ENCODE data around the gene TRUB1.

TRUB1 gene

DNA sequence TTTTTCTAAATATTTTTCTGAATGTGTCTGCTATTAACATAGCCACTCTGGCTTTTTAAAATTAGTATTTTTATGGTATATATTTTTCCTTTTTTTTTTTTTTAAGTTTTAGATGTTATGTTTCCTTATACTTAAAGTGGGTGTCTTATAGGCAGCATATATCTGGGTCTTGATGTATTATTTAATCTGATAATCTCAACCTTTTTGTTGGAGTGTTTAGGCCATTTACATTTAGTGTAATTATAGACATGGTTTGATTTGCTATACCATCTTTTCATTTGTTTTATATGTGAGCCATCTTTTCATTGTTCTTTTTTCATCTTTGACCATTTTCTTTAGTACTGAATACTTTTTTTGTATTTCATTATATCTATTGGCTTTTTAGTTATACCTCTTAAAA lies 45.0 kb downstream of the TRUB1 start:
- TF ChIP-seq GATA3 (IDR thresholded peaks at IDR 0.05; ENCODE audit: low read depth, low read length) (no peak), GATA2 (IDR thresholded peaks at IDR 0.05; ENCODE audit: low read depth, low read length) (no peak)

- TF ChIP-seq GATA2 (IDR thresholded peaks at IDR 0.05; ENCODE audit: low read depth, low read length) (no peak), GATA3 (IDR thresholded peaks at IDR 0.05; ENCODE audit: low read depth, low read length) (no peak)
Observed at GRCh38 chr10:114987995-114988394, 50.0 kb downstream of the TRUB1 start.

DNA sequence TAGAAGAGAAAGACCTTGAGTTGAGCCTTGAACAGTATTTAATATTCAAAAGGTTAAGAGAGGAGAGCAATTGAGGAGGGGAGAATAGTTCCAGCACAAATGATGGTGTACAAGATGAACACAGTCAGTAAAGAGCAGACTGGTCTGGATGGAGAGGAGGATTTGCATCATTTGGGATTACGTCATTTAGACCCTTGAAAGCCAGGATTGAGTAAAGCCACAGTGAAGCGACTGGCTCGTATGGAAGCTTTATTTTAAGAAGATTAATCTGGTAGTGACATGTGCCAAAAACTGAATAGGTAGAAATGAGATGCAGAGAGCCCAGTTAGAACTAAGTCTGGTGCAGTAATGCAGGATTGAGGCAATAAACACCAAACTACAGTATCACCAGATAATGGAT lies 52.6 kb downstream of the TRUB1 start:
- TF ChIP-seq GATA3 (IDR thresholded peaks at IDR 0.05; ENCODE audit: low read depth, low read length), result no peak
- TF ChIP-seq GATA2 (IDR thresholded peaks at IDR 0.05; ENCODE audit: low read depth, low read length), result no peak

DNA sequence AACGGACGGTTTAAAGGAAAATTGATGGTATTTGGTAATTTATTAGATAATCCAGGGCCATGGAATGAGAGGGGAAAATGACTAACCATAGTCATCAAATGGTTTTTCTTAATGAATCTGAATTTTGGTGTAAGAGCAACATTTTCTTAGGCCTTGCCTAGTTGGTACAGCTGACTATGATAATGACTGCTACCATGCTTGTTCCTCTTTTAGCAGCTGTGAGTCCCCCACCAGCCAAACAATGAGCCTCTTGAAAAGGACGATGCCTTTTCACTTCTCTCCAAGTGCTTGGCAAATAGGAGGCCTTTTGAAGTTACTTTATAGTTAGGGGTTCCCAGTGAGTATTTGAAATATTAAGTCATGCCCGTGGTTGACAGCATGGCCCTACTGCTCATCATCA lies 53.0 kb downstream of the TRUB1 start:
- TF ChIP-seq GATA2 (IDR thresholded peaks at IDR 0.05; ENCODE audit: low read depth, low read length), result no peak
- TF ChIP-seq GATA3 (IDR thresholded peaks at IDR 0.05; ENCODE audit: low read depth, low read length), result no peak

DNA sequence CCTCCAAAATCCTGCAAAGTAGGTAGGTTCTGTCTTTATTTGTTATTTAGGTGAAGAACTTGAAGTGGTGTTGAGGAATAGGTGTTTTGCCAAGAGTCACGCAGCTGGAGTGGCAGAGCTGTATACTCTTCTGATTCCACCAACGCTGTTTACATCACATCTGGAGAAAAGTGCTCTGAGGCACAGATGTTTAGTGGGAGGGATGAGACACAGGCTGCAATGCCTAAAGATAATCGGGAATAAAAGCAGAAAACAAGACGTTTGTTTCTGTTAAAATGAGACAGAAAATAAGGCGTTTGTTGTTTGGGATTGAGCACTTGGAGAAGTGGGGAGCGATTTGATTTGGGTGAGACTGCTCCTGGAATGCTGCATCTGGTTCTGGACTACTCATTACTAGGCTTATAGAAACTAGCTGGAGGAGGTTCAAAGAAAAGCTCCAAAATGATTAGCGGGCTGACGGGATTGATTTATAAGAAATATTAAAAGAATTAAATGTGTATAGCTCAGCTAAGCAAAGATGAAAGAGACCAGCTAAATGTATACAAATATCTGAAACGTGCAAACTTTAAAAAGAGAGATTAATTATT lies 54.3 kb downstream of the TRUB1 start:
- TF ChIP-seq GATA2 (IDR thresholded peaks at IDR 0.05; ENCODE audit: low read depth, low read length) (no peak), GATA3 (IDR thresholded peaks at IDR 0.05; ENCODE audit: low read depth, low read length) (no peak)

- TF ChIP-seq GATA3 (IDR thresholded peaks at IDR 0.05; ENCODE audit: low read depth, low read length) (no peak), GATA2 (IDR thresholded peaks at IDR 0.05; ENCODE audit: low read depth, low read length) (no peak)
Observed at GRCh38 chr10:114995468-114996247, 57.7 kb downstream of the TRUB1 start.

- TF ChIP-seq GATA3 (IDR thresholded peaks at IDR 0.05; ENCODE audit: low read depth, low read length) (no peak), GATA2 (IDR thresholded peaks at IDR 0.05; ENCODE audit: low read depth, low read length) (no peak)
Observed at GRCh38 chr10:114996542-114996941, 58.5 kb downstream of the TRUB1 start.

DNA sequence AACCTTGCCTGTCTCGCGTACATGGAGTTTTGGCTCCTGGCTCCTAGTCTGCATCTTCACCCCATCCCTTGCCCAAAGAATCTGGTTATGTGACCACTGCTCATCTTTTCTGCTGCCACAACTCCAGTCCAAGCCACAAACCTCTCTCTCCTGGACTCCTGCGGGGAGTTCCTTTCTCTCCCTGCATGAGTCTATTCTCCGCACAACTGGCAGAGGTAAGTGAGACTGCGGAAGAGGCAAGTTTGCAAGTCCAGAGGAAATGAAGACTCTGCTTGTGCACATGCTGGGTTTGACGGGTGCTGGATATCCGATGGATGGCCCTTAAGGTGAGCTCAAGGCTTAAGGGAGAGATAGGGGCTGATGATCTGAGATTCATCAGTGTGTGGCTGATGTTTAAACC lies 61.0 kb downstream of the TRUB1 start:
- TF ChIP-seq GATA3 (IDR thresholded peaks at IDR 0.05; ENCODE audit: low read depth, low read length) (no peak), GATA2 (IDR thresholded peaks at IDR 0.05; ENCODE audit: low read depth, low read length) (no peak)

GRCh38 chr10:115001506-115002381 lies 63.7 kb downstream of the TRUB1 start:
- no peak for TF ChIP-seq GATA3 (IDR thresholded peaks at IDR 0.05; ENCODE audit: low read depth, low read length)
- TF ChIP-seq GATA2 (IDR thresholded peaks at IDR 0.05; ENCODE audit: low read depth, low read length), result no peak

- TF ChIP-seq GATA2 (IDR thresholded peaks at IDR 0.05; ENCODE audit: low read depth, low read length) (no peak), GATA3 (IDR thresholded peaks at IDR 0.05; ENCODE audit: low read depth, low read length) (no peak)
Observed at GRCh38 chr10:115003396-115003795, 65.4 kb downstream of the TRUB1 start.

GRCh38 chr10:115004236-115004862 lies 66.4 kb downstream of the TRUB1 start:
- TF ChIP-seq GATA2 (IDR thresholded peaks at IDR 0.05; ENCODE audit: low read depth, low read length), result no peak
- no peak for TF ChIP-seq GATA3 (IDR thresholded peaks at IDR 0.05; ENCODE audit: low read depth, low read length)

DNA sequence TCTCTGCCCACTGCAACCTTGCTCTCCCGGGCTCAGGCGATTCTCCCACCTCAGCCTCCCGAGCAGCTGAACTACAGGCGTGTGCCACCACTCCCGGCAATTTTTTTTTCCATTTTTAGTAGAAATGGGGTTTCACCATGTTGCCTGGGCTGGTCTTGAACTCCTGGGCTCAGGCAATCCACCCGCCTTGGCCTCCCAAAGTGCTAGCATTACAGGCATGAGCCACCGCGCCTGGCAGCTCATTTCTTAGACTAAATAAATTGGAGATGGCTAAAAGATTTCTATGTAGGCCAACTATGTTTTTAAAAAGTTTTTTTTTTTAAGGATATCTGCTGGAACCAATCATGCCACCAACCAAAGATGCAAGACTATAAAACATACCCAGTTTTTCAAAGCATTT lies 67.8 kb downstream of the TRUB1 start:
- TF ChIP-seq GATA3 (IDR thresholded peaks at IDR 0.05; ENCODE audit: low read depth, low read length), result no peak
- TF ChIP-seq GATA2 (IDR thresholded peaks at IDR 0.05; ENCODE audit: low read depth, low read length), result no peak

GRCh38 chr10:115018185-115018931 lies 80.4 kb downstream of the TRUB1 start:
- no peak for TF ChIP-seq GATA2 (IDR thresholded peaks at IDR 0.05; ENCODE audit: low read depth, low read length)
- TF ChIP-seq GATA3 (IDR thresholded peaks at IDR 0.05; ENCODE audit: low read depth, low read length), result no peak

All from SH-SY5Y (cell line).